Neural progenitor cell (in vitro differentiated cells): ENCODE data around the gene CREB5. TPM values are rescaled to one million over a fixed set of nuclear protein-coding genes. Genes with fewer than 3 reads are reported as not detected.

Source experiments
- DNase-seq: peaks from one replicate; pipeline ENCODE4 v3.0.0-alpha.2; 2016; ENCODE audit warnings: low spot score
- H2AFZ ChIP-seq: fragments of 200-600 bp; sonication (generic); replicated peaks from 2 replicates; pipeline ENCODE4 v1.6.1; 2016; ENCODE audit warnings: antibody characterized with exemption
- H3F3A ChIP-seq: fragments of 200-600 bp; sonication (generic); 2 replicates; pipeline ENCODE4 v1.6.1; 2016; ENCODE audit warnings: antibody characterized with exemption, low read depth
- H3K27ac ChIP-seq: fragments of 200-600 bp; sonication (generic); 2 replicates; pipeline ENCODE4 v1.5.1; 2016; ENCODE audit warnings: mild to moderate bottlenecking
- H3K27me3 ChIP-seq: fragments of 200-600 bp; sonication (generic); 2 replicates; pipeline ENCODE4 v1.6.1; 2016; ENCODE audit warnings: mild to moderate bottlenecking, moderate library complexity
- H3K36me3 ChIP-seq: fragments of 200-600 bp; sonication (generic); 2 replicates; pipeline ENCODE4 v1.5.1; 2016
- H3K4me1 ChIP-seq: fragments of 200-600 bp; sonication (generic); 2 replicates; pipeline ENCODE4 v1.6.1; 2016; ENCODE audit warnings: mixed run types
- H3K4me2 ChIP-seq: fragments of 200-600 bp; sonication (generic); 2 replicates; pipeline ENCODE4 v1.6.1; 2016
- H3K4me3 ChIP-seq: fragments of 200-600 bp; sonication (generic); 2 replicates; pipeline ENCODE4 v1.5.1; 2016
- H3K79me2 ChIP-seq: fragments of 200-600 bp; sonication (generic); 2 replicates; pipeline ENCODE4 v1.6.1; 2016; ENCODE audit warnings: low read depth
- H3K9ac ChIP-seq: fragments of 200-600 bp; sonication (generic); 2 replicates; pipeline ENCODE4 v1.6.1; 2016
- H3K9me3 ChIP-seq: fragments of 200-600 bp; sonication (generic); 2 replicates; pipeline ENCODE4 v1.5.1; 2016; ENCODE audit warnings: low read depth
- H4K20me1 ChIP-seq: fragments of 200-600 bp; sonication (generic); 2 replicates; pipeline ENCODE4 v1.6.1; 2016; ENCODE audit warnings: low read depth
- H3K27ac Mint-ChIP-seq: 3 replicates; pipeline ENCODE4 v1.8.0; 2021; ENCODE audit warnings: mixed read lengths
- H3K27me3 Mint-ChIP-seq: 2 replicates; pipeline ENCODE4 v1.8.0; 2022; ENCODE audit warnings: low read depth, mild to moderate bottlenecking, inconsistent platforms, moderate library complexity, mixed read lengths; ENCODE audit not compliant: insufficient read depth
- H3K36me3 Mint-ChIP-seq: 3 replicates; pipeline ENCODE4 v1.8.0; 2021; ENCODE audit warnings: mixed read lengths
- H3K4me1 Mint-ChIP-seq: 3 replicates; pipeline ENCODE4 v1.8.0; 2021; ENCODE audit warnings: mixed read lengths
- H3K4me3 Mint-ChIP-seq: 3 replicates; pipeline ENCODE4 v1.8.0; 2021; ENCODE audit warnings: mild to moderate bottlenecking, moderate library complexity, mixed read lengths
- H3K9me3 Mint-ChIP-seq: 3 replicates; pipeline ENCODE4 v1.8.0; 2020; ENCODE audit warnings: mixed read lengths
- CTCF ChIP-seq: fragments of 200-600 bp; sonication (generic); IDR thresholded peaks from 2 replicates; pipeline ENCODE4 v1.5.1; 2017; ENCODE audit warnings: antibody characterized with exemption, mild to moderate bottlenecking
- EZH2 ChIP-seq: fragments of 200-600 bp; sonication (generic); IDR thresholded peaks from 2 replicates; pipeline ENCODE4 v1.6.1; 2017; ENCODE audit warnings: antibody characterized with exemption, mild to moderate bottlenecking, moderate library complexity
- EZH2phosphoT487 ChIP-seq: fragments of 200-600 bp; sonication (generic); IDR thresholded peaks from 2 replicates; pipeline ENCODE4 v1.6.1; 2017; ENCODE audit warnings: antibody characterized with exemption
- total RNA-seq: library from RNA; depleted of rRNA; stranded (reverse); fragments of >200 nt; gene quantifications from 2 replicates; pipeline ENCODE4 v1.2.3, GENCODE V29; 2015; ENCODE audit warnings: low replicate concordance

The CREB5 gene
- total RNA-seq, 1 donor from 2014 or later: 1.2 TPM

- no peak overlapping the region for H3K4me2 ChIP-seq
- Mint-ChIP-seq H3K36me3 (no peaks in the 10 kb centered on the region), H3K4me1 (peaks cover 2% of the 10 kb centered on the region), H3K4me3 (no peak overlapping the region), H3K9me3 (no peaks in the 10 kb centered on the region), H3K27ac (no peak overlapping the region), H3K27me3 (no peaks in the 10 kb centered on the region)
- H4K20me1 ChIP-seq: no peaks in the 10 kb centered on the region
- H3K9ac ChIP-seq: no peak overlapping the region
- H3K79me2 ChIP-seq: no peaks in the 10 kb centered on the region
- no peak overlapping the region for H3K4me3 ChIP-seq
- no peak overlapping the region for H2AFZ ChIP-seq
- no peak for DNase-seq
- no peak for TF ChIP-seq CTCF
- no peak for TF ChIP-seq EZH2
- TF ChIP-seq EZH2phosphoT487: no peak
- H3K4me1 ChIP-seq: peaks cover 5% of the 10 kb centered on the region
- peaks cover 9% of the 10 kb centered on the region for H3K27me3 ChIP-seq
- H3K9me3 ChIP-seq: no peaks in the 10 kb centered on the region
- H3K36me3 ChIP-seq: no peaks in the 10 kb centered on the region
- H3K27ac ChIP-seq: no peak overlapping the region
- H3F3A ChIP-seq: no peaks in the 10 kb centered on the region
Observed at GRCh38 chr7:28418966-28419365, 6.6 kb downstream of the CREB5 start.

- no peak overlapping the region for H2AFZ ChIP-seq
- no peaks in the 10 kb centered on the region for H3K9me3 Mint-ChIP-seq
- H3K9me3 ChIP-seq: no peaks in the 10 kb centered on the region
- no peak overlapping the region for H3K27ac ChIP-seq
- no peaks in the 10 kb centered on the region for H3K36me3 ChIP-seq
- H4K20me1 ChIP-seq: no peaks in the 10 kb centered on the region
- H3K4me3 ChIP-seq: no peak overlapping the region
- H3K4me2 ChIP-seq: no peak overlapping the region
- no peak overlapping the region for H3K9ac ChIP-seq
- H3K4me1 ChIP-seq: peaks cover 5% of the 10 kb centered on the region
- no peaks in the 10 kb centered on the region for H3K27me3 Mint-ChIP-seq
- H3K36me3 Mint-ChIP-seq: no peaks in the 10 kb centered on the region
- H3F3A ChIP-seq: no peaks in the 10 kb centered on the region
- peaks cover 2% of the 10 kb centered on the region for H3K4me1 Mint-ChIP-seq
- peaks cover 2% of the 10 kb centered on the region for H3K27me3 ChIP-seq
- TF ChIP-seq EZH2 (no peak), EZH2phosphoT487 (no peak), CTCF (no peak)
- no peak for DNase-seq
- no peak overlapping the region for H3K27ac Mint-ChIP-seq
- H3K79me2 ChIP-seq: no peaks in the 10 kb centered on the region
- no peak overlapping the region for H3K4me3 Mint-ChIP-seq
Observed at GRCh38 chr7:28419716-28420115, 7.4 kb downstream of the CREB5 start.

GRCh38 chr7:28423112-28423511, 10.8 kb downstream of the CREB5 start:
- H3K4me3 Mint-ChIP-seq: no peak overlapping the region
- H3K36me3 Mint-ChIP-seq: no peaks in the 10 kb centered on the region
- Histone ChIP-seq H3K27ac (no peak overlapping the region), H3K27me3 (no peaks in the 10 kb centered on the region), H4K20me1 (no peaks in the 10 kb centered on the region), H3K4me1 (peaks cover 5% of the 10 kb centered on the region), H3F3A (no peaks in the 10 kb centered on the region), H3K9me3 (no peaks in the 10 kb centered on the region), H3K4me3 (no peak overlapping the region), H3K36me3 (no peaks in the 10 kb centered on the region), H2AFZ (no peak overlapping the region), H3K4me2 (no peak overlapping the region), H3K79me2 (no peaks in the 10 kb centered on the region), H3K9ac (no peak overlapping the region)
- peaks cover 2% of the 10 kb centered on the region for H3K4me1 Mint-ChIP-seq
- no peaks in the 10 kb centered on the region for H3K9me3 Mint-ChIP-seq
- DNase-seq: no peak
- H3K27me3 Mint-ChIP-seq: no peaks in the 10 kb centered on the region
- TF ChIP-seq EZH2 (no peak), EZH2phosphoT487 (no peak), CTCF (no peak)
- H3K27ac Mint-ChIP-seq: no peak overlapping the region
